H1 (cell line): Measurements from ENCODE around the gene NKAIN2. TPM values are rescaled to one million over a fixed set of nuclear protein-coding genes. Genes with fewer than 3 reads are reported as not detected.

Source experiments
- BCL11A ChIP-seq, 2 experiments: IDR thresholded peaks; one replicate each; pipeline ENCODE4 v1.6.1; 2011; ENCODE audit warnings: low read depth in 2 of 2, low read length in 2 of 2, mild to moderate bottlenecking in 2 of 2
- CBX5 ChIP-seq: fragments of 300-800, 300-1000 bp; sonication (generic); IDR thresholded peaks from 2 replicates; pipeline ENCODE4 v1.7.1; 2016; ENCODE audit warnings: antibody characterized with exemption, low read length, low read depth
- EGR1 ChIP-seq: IDR thresholded peaks from 2 replicates; pipeline ENCODE4 v1.6.1; 2011; ENCODE audit warnings: low read depth, low read length, borderline replicate concordance
- GABPA ChIP-seq: IDR thresholded peaks from 2 replicates; pipeline ENCODE4 v1.6.1; 2011; ENCODE audit warnings: mild to moderate bottlenecking, low read length, moderate library complexity, borderline replicate concordance; ENCODE audit not compliant: insufficient read depth
- KDM1A ChIP-seq: fragments of 200-600, 300-600 bp; sonication (generic); IDR thresholded peaks from 2 replicates; pipeline ENCODE4 v1.7.1; 2016; ENCODE audit warnings: mild to moderate bottlenecking, low read length, borderline replicate concordance
- POLR2AphosphoS5 ChIP-seq: IDR thresholded peaks from 2 replicates; pipeline ENCODE4 v1.6.1; 2011; ENCODE audit warnings: low read depth, low read length
- TCF12 ChIP-seq: IDR thresholded peaks from 2 replicates; pipeline ENCODE4 v1.6.1; 2011; ENCODE audit warnings: low read depth, mild to moderate bottlenecking, low read length
- polyA plus RNA-seq, 7 experiments: library from polyadenylated mRNA; depleted of rRNA in 3 of 7; stranded (reverse) in 5 of 7; unstranded in 2 of 7; fragments of >200 nt in 5 of 7; fragments of 200-250 nt in 2 of 7; gene quantifications; 1 replicate in 5 of 7; 2 replicates in 1 of 7; 4 replicates in 1 of 7; pipeline versions ENCODE4 v1.2.1 to v1.2.3, GENCODE V29; 2011 to 2013; ENCODE audit warnings: missing spikeins in 2 of 7, mixed read lengths in 2 of 7
- total RNA-seq: library from RNA; stranded (reverse); fragmentation: NEBNext Ultra II Directional; extraction: Animal tissue kit (Norgen Biotek cat#: 25700); gene quantifications from 2 replicates; pipeline ENCODE4 v1.2.1, GENCODE V29; 2021

The NKAIN2 gene
- total and polyA plus RNA-seq, 2 of the 8 experiments (the other 6 are each of a cell fraction or from before 2014, with no cell fraction given) = 0.20 to 0.34 TPM

GRCh38 chr6:124356811-124357210 is 553.1 kb downstream of the NKAIN2 start (continued):
- TF ChIP-seq BCL11A (IDR thresholded peaks at IDR 0.05; ENCODE audit: low read depth in 2 of 2, low read length in 2 of 2) (no peak), EGR1 (no peak), KDM1A (no peak), TCF12 (no peak), CBX5 (no peak), GABPA (no peak), POLR2AphosphoS5 (no peak)
